DND-41 (cell line): Measurements from ENCODE around the gene SPC24.

Source experiments
- CTCF ChIP-seq: IDR thresholded peaks from 2 replicates; pipeline ENCODE4 v1.5.1; 2012; ENCODE audit warnings: borderline replicate concordance, low read length, moderate library complexity, mild to moderate bottlenecking; ENCODE audit not compliant: poor library complexity, severe bottlenecking; ENCODE audit errors: extremely low read depth
- EZH2 ChIP-seq: IDR thresholded peaks from 3 replicates; pipeline ENCODE4 v1.6.1; 2012; ENCODE audit warnings: borderline replicate concordance, low read depth, mild to moderate bottlenecking, moderate library complexity, low read length, inconsistent platforms; ENCODE audit not compliant: severe bottlenecking

GRCh38 chr19:11136400-11137101 is 19.0 kb downstream of the SPC24 start:
- TF ChIP-seq CTCF, result no peak
- TF ChIP-seq EZH2, result no peak
